H9 (cell line): ENCODE results near the gene GAD2. TPM values are rescaled to one million over a fixed set of nuclear protein-coding genes. Genes with fewer than 3 reads are reported as not detected.

Source experiments
- DNase-seq: peaks from one replicate; pipeline ENCODE4 v3.0.0-alpha.2; 2017
- H2AFZ ChIP-seq: one replicate; pipeline ENCODE4 v1.6.1; 2013; ENCODE audit warnings: mild to moderate bottlenecking, low read length, control low read depth, moderate library complexity
- H2AK5ac ChIP-seq: 2 replicates; pipeline ENCODE4 v1.6.1; 2013; ENCODE audit warnings: low read length, control low read depth, mixed read lengths; ENCODE audit not compliant: insufficient read length
- H2BK120ac ChIP-seq: one replicate; pipeline ENCODE4 v1.6.1; 2013; ENCODE audit warnings: low read depth, mild to moderate bottlenecking, low read length, control low read depth, inconsistent platforms; ENCODE audit not compliant: poor library complexity, severe bottlenecking
- H2BK12ac ChIP-seq: 2 replicates; pipeline ENCODE4 v1.6.1; 2013; ENCODE audit warnings: low read length, control low read depth, mixed read lengths, low read depth; ENCODE audit not compliant: insufficient read length
- H2BK15ac ChIP-seq: 2 replicates; pipeline ENCODE4 v1.6.1; 2013; ENCODE audit warnings: low read depth, low read length, control low read depth
- H2BK20ac ChIP-seq: one replicate; pipeline ENCODE4 v1.6.1; 2013; ENCODE audit warnings: low read depth, mild to moderate bottlenecking, low read length, control low read depth, inconsistent platforms; ENCODE audit not compliant: poor library complexity, severe bottlenecking
- H2BK5ac ChIP-seq: 2 replicates; pipeline ENCODE4 v1.6.1; 2013; ENCODE audit warnings: low read length, control low read depth, mixed read lengths; ENCODE audit not compliant: insufficient read length
- H3K14ac ChIP-seq: 2 replicates; pipeline ENCODE4 v1.6.1; 2013; ENCODE audit warnings: low read length, control low read depth; ENCODE audit not compliant: insufficient read depth
- H3K18ac ChIP-seq: 2 replicates; pipeline ENCODE4 v1.6.1; 2013; ENCODE audit warnings: low read depth, mild to moderate bottlenecking, mixed read lengths, low read length, control low read depth; ENCODE audit not compliant: insufficient read length
- H3K23ac ChIP-seq: 2 replicates; pipeline ENCODE4 v1.6.1; 2013; ENCODE audit warnings: low read length, control low read depth, mixed read lengths, low read depth; ENCODE audit not compliant: insufficient read length
- H3K23me2 ChIP-seq: 2 replicates; pipeline ENCODE4 v1.6.1; 2013; ENCODE audit warnings: low read depth, mild to moderate bottlenecking, mixed read lengths, low read length, control low read depth; ENCODE audit not compliant: insufficient read length, poor library complexity, severe bottlenecking
- H3K27ac ChIP-seq: 2 replicates; pipeline ENCODE4 v1.5.1; 2013; ENCODE audit warnings: low read length, control low read depth, mixed read lengths, low read depth; ENCODE audit not compliant: insufficient read length
- H3K27me3 ChIP-seq: 2 replicates; pipeline ENCODE4 v1.6.1; 2013; ENCODE audit warnings: low read length, control low read depth, inconsistent platforms; ENCODE audit not compliant: insufficient read depth
- H3K4ac ChIP-seq: 2 replicates; pipeline ENCODE4 v1.6.1; 2013; ENCODE audit warnings: low read depth, mild to moderate bottlenecking, control low read depth, inconsistent platforms, low read length, moderate library complexity
- H3K4me1 ChIP-seq: 2 replicates; pipeline ENCODE4 v1.6.1; 2013; ENCODE audit warnings: low read length, control low read depth, inconsistent platforms; ENCODE audit not compliant: insufficient read depth
- H3K4me2 ChIP-seq: 2 replicates; pipeline ENCODE4 v1.6.1; 2013; ENCODE audit warnings: low read length, control low read depth, mixed read lengths; ENCODE audit not compliant: insufficient read length, insufficient read depth
- H3K56ac ChIP-seq: 2 replicates; pipeline ENCODE4 v1.6.1; 2013; ENCODE audit warnings: low read depth, mild to moderate bottlenecking, mixed read lengths, low read length, control low read depth; ENCODE audit not compliant: insufficient read length
- H3K79me1 ChIP-seq: 2 replicates; pipeline ENCODE4 v1.6.1; 2013; ENCODE audit warnings: low read depth, mild to moderate bottlenecking, moderate library complexity, low read length, control low read depth, inconsistent platforms; ENCODE audit not compliant: insufficient read depth, poor library complexity, severe bottlenecking
- H3K79me2 ChIP-seq: 2 replicates; pipeline ENCODE4 v1.6.1; 2013; ENCODE audit warnings: low read length, control low read depth, inconsistent platforms; ENCODE audit not compliant: insufficient read depth
- H3K9ac ChIP-seq: 2 replicates; pipeline ENCODE4 v1.6.1; 2013; ENCODE audit warnings: low read length, control low read depth, mixed read lengths; ENCODE audit not compliant: insufficient read length; ENCODE audit errors: extremely low read depth
- H3K9me3 ChIP-seq: one replicate; pipeline ENCODE4 v1.6.1; 2013; ENCODE audit warnings: low read depth, low read length, inconsistent platforms; ENCODE audit not compliant: control insufficient read depth
- H3T11ph ChIP-seq: one replicate; pipeline ENCODE4 v1.6.1; 2013; ENCODE audit warnings: mild to moderate bottlenecking, low read length, control low read depth, inconsistent platforms
- H4K20me1 ChIP-seq: one replicate; pipeline ENCODE4 v1.6.1; 2013; ENCODE audit not compliant: control insufficient read depth, insufficient read length, insufficient read depth
- H4K5ac ChIP-seq: 2 replicates; pipeline ENCODE4 v1.6.1; 2013; ENCODE audit warnings: low read depth, mild to moderate bottlenecking, mixed read lengths, low read length, control low read depth; ENCODE audit not compliant: insufficient read length
- H4K8ac ChIP-seq: replicated peaks from 2 replicates; pipeline ENCODE4 v1.6.1; 2013; ENCODE audit warnings: low read length, control low read depth, mixed read lengths, low read depth; ENCODE audit not compliant: insufficient read length
- H4K91ac ChIP-seq: 2 replicates; pipeline ENCODE4 v1.6.1; 2013; ENCODE audit warnings: low read depth, mild to moderate bottlenecking, moderate library complexity, mixed read lengths, low read length, control low read depth; ENCODE audit not compliant: insufficient read length
- H3K27ac Mint-ChIP-seq, 3 experiments: 2 replicates in 2 of 3; 3 replicates in 1 of 3; pipeline ENCODE4 v1.8.0; 2020 to 2021; ENCODE audit warnings: mixed read lengths in 3 of 3, mild to moderate bottlenecking in 1 of 3, moderate library complexity in 1 of 3
- H3K27me3 Mint-ChIP-seq: 2 replicates; pipeline ENCODE4 v1.8.0; 2021; ENCODE audit warnings: low read depth, mild to moderate bottlenecking, moderate library complexity, mixed read lengths
- H3K36me3 Mint-ChIP-seq, 3 experiments: 2 replicates in 2 of 3; 3 replicates in 1 of 3; pipeline ENCODE4 v1.8.0; 2020 to 2021; ENCODE audit warnings: low read depth in 3 of 3, mixed read lengths in 3 of 3; ENCODE audit not compliant: insufficient read depth in 1 of 3
- H3K4me1 Mint-ChIP-seq, 2 experiments: 2 replicates each; pipeline ENCODE4 v1.8.0; 2020; ENCODE audit warnings: mixed read lengths in 2 of 2
- H3K4me3 Mint-ChIP-seq, 2 experiments: 2 replicates in 1 of 2; 3 replicates in 1 of 2; pipeline ENCODE4 v1.8.0; 2020 to 2021; ENCODE audit warnings: mild to moderate bottlenecking in 2 of 2, mixed read lengths in 2 of 2, moderate library complexity in 1 of 2
- H3K9me3 Mint-ChIP-seq, 2 experiments: 2 replicates in 1 of 2; 3 replicates in 1 of 2; pipeline ENCODE4 v1.8.0; 2020; ENCODE audit warnings: mild to moderate bottlenecking in 2 of 2, mixed read lengths in 2 of 2, moderate library complexity in 1 of 2
- CTCF ChIP-seq: fragments of 200-600 bp; sonication (generic); conservative IDR thresholded peaks from 3 replicates; pipeline ENCODE4 v1.8.0; 2021; ENCODE audit warnings: antibody characterized with exemption, mild to moderate bottlenecking
- WGBS: extraction: QIAGEN DNeasy Blood & Tissue Kit; methylation state at CpG from one replicate; pipeline ENCODE4 v1.1.7; 2013; ENCODE audit warnings: missing lambda C conversion rate, low lambda C conversion rate, mixed read lengths; ENCODE audit not compliant: insufficient read length; ENCODE audit errors: extremely low coverage; 5-methylcytosine and 5-hydroxymethylcytosine counted together
- long read RNA-seq: library from polyadenylated mRNA; unstranded; transcript quantifications from one replicate; pipeline ENCODE4 v2.0.0, GENCODE V29; 2020
- total RNA-seq: library from RNA; stranded (reverse); gene quantifications from 2 replicates; pipeline ENCODE4 v1.2.1, GENCODE V29; 2021

GAD2 gene
- 2.0 and 2.3 TPM in 2 replicates for total RNA-seq
- long read RNA-seq, full-length matches to known transcripts: 1 of 3 reads
- long read RNA-seq, partial matches to known transcripts: 2 of 3 reads
- long read RNA-seq, other reads (novel, unspliced or antisense): 0 of 3 reads

- H3K79me1 ChIP-seq: no peaks in the 10 kb centered on the region
- Mint-ChIP-seq H3K27me3 (peaks cover 74% of the 10 kb centered on the region), H3K4me1 (peaks cover 63 to 66% of the 10 kb centered on the region in 2 experiments), H3K36me3 (no peaks in the 10 kb centered on the region; a peak in 2 of 7 replicates), H3K4me3 (peak within 1 kb of the TSS; percentile 63 to 83), H3K9me3 (peaks cover 3 to 9% of the 10 kb centered on the region in 2 experiments; a peak in 2 of 5 replicates), H3K27ac (peak within 1 kb of the TSS in 2 of 3 experiments; percentile 16 to 48; a peak in 3 of 7 replicates)
- no peak within 1 kb of the TSS for H3K14ac ChIP-seq
- H3K56ac ChIP-seq: no peak within 1 kb of the TSS
- no peak within 1 kb of the TSS for H3K9ac ChIP-seq
- no peaks in the 10 kb centered on the region for H4K20me1 ChIP-seq
- no peaks in the 10 kb centered on the region for H3K9me3 ChIP-seq
- no peak within 1 kb of the TSS for H4K91ac ChIP-seq
- H2BK20ac ChIP-seq: no peak within 1 kb of the TSS
- H3K23ac ChIP-seq: no peak within 1 kb of the TSS
- H3K18ac ChIP-seq: no peak within 1 kb of the TSS
- TF ChIP-seq CTCF: no peak
- H2AFZ ChIP-seq: no peak within 1 kb of the TSS
- peaks cover 40% of the 10 kb centered on the region for H3K23me2 ChIP-seq
- H2BK15ac ChIP-seq: no peak within 1 kb of the TSS
- DNase-seq: peak; percentile 41
- H3K27ac ChIP-seq: no peak within 1 kb of the TSS
- no peak within 1 kb of the TSS for H3T11ph ChIP-seq
- H4K5ac ChIP-seq: no peak within 1 kb of the TSS
- H3K4me1 ChIP-seq: peaks cover 7% of the 10 kb centered on the region; the same call in 1 of the 2 replicates
- no peak within 1 kb of the TSS for H2BK120ac ChIP-seq
- no CpG with 5 or more reads among the region's 60 CpGs for WGBS
- H2BK5ac ChIP-seq: no peak within 1 kb of the TSS
- H2BK12ac ChIP-seq: no peak within 1 kb of the TSS
- H2AK5ac ChIP-seq: no peak within 1 kb of the TSS
- no peak within 1 kb of the TSS for H3K4ac ChIP-seq
- peak within 1 kb of the TSS; percentile 57 for H3K4me2 ChIP-seq
- peaks cover 57% of the 10 kb centered on the region for H3K27me3 ChIP-seq
- H3K79me2 ChIP-seq: no peaks in the 10 kb centered on the region
- no peak within 1 kb of the TSS for H4K8ac ChIP-seq
These were observed at the start of gene GAD2 for GRCh38 chr10:26216585-26217395. Gene GAD2 (plus strand): TSS chr10:26216774. CDS start chr10:26216810, 36 bp downstream.
